WTC11 (cell line): ENCODE measurements around the gene KCNK5.

Source experiments
- GRHL2 ChIP-seq: fragments of 250-450 bp; sonication (Bioruptor Pico); IDR thresholded peaks from 2 replicates; pipeline ENCODE4 v1.8.0; 2022; ENCODE audit warnings: mild to moderate bottlenecking, moderate library complexity; ENCODE audit not compliant: insufficient replicate concordance, severe bottlenecking
- MYBL2 ChIP-seq: sonication (generic); formaldehyde crosslinking; IDR thresholded peaks from 2 replicates; pipeline ENCODE4 v1.8.1; 2023; ENCODE audit warnings: mild to moderate bottlenecking, moderate library complexity, missing genetic modification reagents
- NR2C2 ChIP-seq: sonication (generic); formaldehyde crosslinking; IDR thresholded peaks from 2 replicates; pipeline ENCODE4 v1.8.0; 2022; ENCODE audit warnings: mild to moderate bottlenecking, missing genetic modification reagents
- NR3C1 ChIP-seq: sonication (generic); formaldehyde crosslinking; conservative IDR thresholded peaks from 2 replicates; pipeline ENCODE4 v1.8.1; 2023; ENCODE audit warnings: low read depth, mild to moderate bottlenecking, missing genetic modification reagents
- TCF7 ChIP-seq: sonication (generic); formaldehyde crosslinking; IDR thresholded peaks from 2 replicates; pipeline ENCODE4 v1.8.0; 2022; ENCODE audit warnings: mild to moderate bottlenecking, low read depth, missing genetic modification reagents, moderate library complexity
- TP53 ChIP-seq: sonication (generic); formaldehyde crosslinking; IDR thresholded peaks from 2 replicates; pipeline ENCODE4 v1.8.1; 2023; ENCODE audit warnings: mild to moderate bottlenecking, missing genetic modification reagents
- ZNF121 ChIP-seq: sonication (generic); formaldehyde crosslinking; IDR thresholded peaks from 2 replicates; pipeline ENCODE4 v1.8.0; 2023; ENCODE audit warnings: missing genetic modification reagents
- ZNF423 ChIP-seq: fragments of 250-450 bp; sonication (Bioruptor Pico); IDR thresholded peaks from 2 replicates; pipeline ENCODE4 v2.1.2; 2022; ENCODE audit warnings: mild to moderate bottlenecking, moderate library complexity
- TF ChIP-seq, protein P1 (sequence below): sonication (generic); formaldehyde crosslinking; IDR thresholded peaks from 2 replicates; pipeline ENCODE4 v1.8.0; 2022; ENCODE audit warnings: mild to moderate bottlenecking, missing genetic modification reagents
- TF ChIP-seq, protein P2 (sequence below): fragments of 200-600 bp; IDR thresholded peaks from 2 replicates; pipeline ENCODE4 v1.8.0; 2022; ENCODE audit warnings: antibody characterized with exemption
- TF ChIP-seq, protein P3 (sequence below): sonication (generic); formaldehyde crosslinking; IDR thresholded peaks from 2 replicates; pipeline ENCODE4 v1.8.1; 2022; ENCODE audit warnings: low read depth, missing genetic modification reagents, borderline replicate concordance

DNA sequence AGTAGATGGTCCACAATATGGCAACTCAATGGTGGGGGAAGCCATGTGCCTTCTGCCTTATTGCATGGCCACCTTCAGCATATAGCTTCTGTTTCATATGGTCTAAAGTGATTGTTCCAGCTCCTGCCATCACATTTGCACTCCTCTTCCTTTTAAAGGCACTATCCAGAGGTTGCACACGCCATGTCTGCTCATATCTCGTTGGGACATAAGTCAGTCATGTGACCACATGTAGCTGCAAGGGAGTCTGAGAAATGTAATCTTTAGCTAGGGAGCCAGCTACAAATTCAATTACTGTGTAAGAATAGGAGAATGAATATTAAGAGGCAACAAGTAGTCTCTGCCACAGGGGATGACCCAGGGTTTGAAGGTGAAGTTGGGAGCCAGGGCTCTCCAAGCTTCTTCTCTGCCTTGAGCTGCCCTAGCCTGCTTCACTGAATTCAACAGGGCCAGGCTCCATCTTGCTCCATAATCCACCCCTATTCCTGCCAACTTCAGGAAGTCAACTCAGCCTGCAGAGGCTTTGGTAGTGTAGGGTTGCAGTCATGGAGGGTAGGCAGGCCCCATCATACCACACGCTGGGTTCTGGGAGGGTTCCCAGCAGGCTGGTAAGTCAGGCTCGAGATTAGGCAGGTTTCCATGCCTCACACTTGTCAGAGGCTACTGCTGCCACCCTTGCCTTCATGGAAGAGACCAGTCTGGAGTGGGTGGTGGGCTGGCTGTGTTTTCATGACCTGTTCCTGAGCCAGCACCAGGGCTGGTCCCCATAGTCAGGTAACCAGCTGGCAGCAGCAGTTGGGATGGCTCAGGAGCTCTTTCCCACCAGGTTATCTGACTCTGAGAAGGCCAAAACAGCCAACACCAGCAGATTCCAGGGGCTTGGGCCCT, 57.5 kb downstream of the KCNK5 start:
- TF ChIP-seq TP53 (CRISPR knock-in tag) (no peak), ZNF423 (CRISPR knock-in tag) (no peak), GRHL2 (no peak), NR3C1 (CRISPR knock-in tag) (no peak), ZNF121 (CRISPR knock-in tag) (no peak), TCF7 (CRISPR knock-in tag) (no peak), NR2C2 (no peak), MYBL2 (CRISPR knock-in tag) (no peak)
- TF ChIP-seq, protein P1, sequence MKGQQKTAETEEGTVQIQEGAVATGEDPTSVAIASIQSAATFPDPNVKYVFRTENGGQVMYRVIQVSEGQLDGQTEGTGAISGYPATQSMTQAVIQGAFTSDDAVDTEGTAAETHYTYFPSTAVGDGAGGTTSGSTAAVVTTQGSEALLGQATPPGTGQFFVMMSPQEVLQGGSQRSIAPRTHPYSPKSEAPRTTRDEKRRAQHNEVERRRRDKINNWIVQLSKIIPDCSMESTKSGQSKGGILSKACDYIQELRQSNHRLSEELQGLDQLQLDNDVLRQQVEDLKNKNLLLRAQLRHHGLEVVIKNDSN (CRISPR knock-in tag), result no peak
- TF ChIP-seq, protein P2, sequence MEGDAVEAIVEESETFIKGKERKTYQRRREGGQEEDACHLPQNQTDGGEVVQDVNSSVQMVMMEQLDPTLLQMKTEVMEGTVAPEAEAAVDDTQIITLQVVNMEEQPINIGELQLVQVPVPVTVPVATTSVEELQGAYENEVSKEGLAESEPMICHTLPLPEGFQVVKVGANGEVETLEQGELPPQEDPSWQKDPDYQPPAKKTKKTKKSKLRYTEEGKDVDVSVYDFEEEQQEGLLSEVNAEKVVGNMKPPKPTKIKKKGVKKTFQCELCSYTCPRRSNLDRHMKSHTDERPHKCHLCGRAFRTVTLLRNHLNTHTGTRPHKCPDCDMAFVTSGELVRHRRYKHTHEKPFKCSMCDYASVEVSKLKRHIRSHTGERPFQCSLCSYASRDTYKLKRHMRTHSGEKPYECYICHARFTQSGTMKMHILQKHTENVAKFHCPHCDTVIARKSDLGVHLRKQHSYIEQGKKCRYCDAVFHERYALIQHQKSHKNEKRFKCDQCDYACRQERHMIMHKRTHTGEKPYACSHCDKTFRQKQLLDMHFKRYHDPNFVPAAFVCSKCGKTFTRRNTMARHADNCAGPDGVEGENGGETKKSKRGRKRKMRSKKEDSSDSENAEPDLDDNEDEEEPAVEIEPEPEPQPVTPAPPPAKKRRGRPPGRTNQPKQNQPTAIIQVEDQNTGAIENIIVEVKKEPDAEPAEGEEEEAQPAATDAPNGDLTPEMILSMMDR, result no peak
- TF ChIP-seq, protein P3, sequence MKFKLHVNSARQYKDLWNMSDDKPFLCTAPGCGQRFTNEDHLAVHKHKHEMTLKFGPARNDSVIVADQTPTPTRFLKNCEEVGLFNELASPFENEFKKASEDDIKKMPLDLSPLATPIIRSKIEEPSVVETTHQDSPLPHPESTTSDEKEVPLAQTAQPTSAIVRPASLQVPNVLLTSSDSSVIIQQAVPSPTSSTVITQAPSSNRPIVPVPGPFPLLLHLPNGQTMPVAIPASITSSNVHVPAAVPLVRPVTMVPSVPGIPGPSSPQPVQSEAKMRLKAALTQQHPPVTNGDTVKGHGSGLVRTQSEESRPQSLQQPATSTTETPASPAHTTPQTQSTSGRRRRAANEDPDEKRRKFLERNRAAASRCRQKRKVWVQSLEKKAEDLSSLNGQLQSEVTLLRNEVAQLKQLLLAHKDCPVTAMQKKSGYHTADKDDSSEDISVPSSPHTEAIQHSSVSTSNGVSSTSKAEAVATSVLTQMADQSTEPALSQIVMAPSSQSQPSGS (CRISPR knock-in tag), result no peak
